KMS-11 (cell line): Measurements from ENCODE around the gene AGPAT1.
A peak's percentile ranks its signal among the peaks of the same experiment; 100 is the strongest.

Experiments
- H2AFZ ChIP-seq: fragments of 200-600 bp; sonication (generic); 2 replicates; pipeline ENCODE4 v1.6.1; 2016; ENCODE audit warnings: antibody characterized with exemption, mixed run types, low read depth
- H3K27ac ChIP-seq: fragments of 200-600 bp; sonication (generic); 2 replicates; pipeline ENCODE4 v1.6.1; 2016; ENCODE audit warnings: mild to moderate bottlenecking, mixed run types
- H3K27me3 ChIP-seq: fragments of 200-600 bp; sonication (generic); 2 replicates; pipeline ENCODE4 v1.6.1; 2017; ENCODE audit warnings: mild to moderate bottlenecking, low read depth, mixed run types, moderate library complexity; ENCODE audit not compliant: insufficient read depth
- H3K36me3 ChIP-seq: fragments of 200-600 bp; sonication (generic); 2 replicates; pipeline ENCODE4 v1.6.1; 2017; ENCODE audit warnings: mild to moderate bottlenecking, mixed run types; ENCODE audit not compliant: insufficient read depth
- H3K4me1 ChIP-seq: fragments of 200-600 bp; sonication (generic); 2 replicates; pipeline ENCODE4 v1.6.1; 2016; ENCODE audit warnings: mild to moderate bottlenecking, low read depth, mixed run types; ENCODE audit not compliant: poor library complexity, severe bottlenecking
- H3K4me2 ChIP-seq: fragments of 200-600 bp; sonication (generic); 2 replicates; pipeline ENCODE4 v1.7.0; 2016; ENCODE audit warnings: mild to moderate bottlenecking, mixed run types
- H3K4me3 ChIP-seq: fragments of 200-600 bp; sonication (generic); IDR thresholded peaks from 2 replicates; pipeline ENCODE4 v1.6.1; 2017; ENCODE audit warnings: low read depth, low read length, mixed read lengths; ENCODE audit not compliant: insufficient read depth
- H3K79me2 ChIP-seq: fragments of 200-600 bp; sonication (generic); 2 replicates; pipeline ENCODE4 v1.6.1; 2016; ENCODE audit warnings: low read depth, mixed run types; ENCODE audit not compliant: insufficient read depth
- H3K9ac ChIP-seq: fragments of 200-600 bp; sonication (generic); 2 replicates; pipeline ENCODE4 v1.6.1; 2016; ENCODE audit warnings: mild to moderate bottlenecking, mixed run types
- H4K20me1 ChIP-seq: fragments of 200-600 bp; sonication (generic); 2 replicates; pipeline ENCODE4 v1.6.1; 2016; ENCODE audit warnings: mild to moderate bottlenecking, mixed run types; ENCODE audit not compliant: insufficient read depth
- CTCF ChIP-seq: fragments of 200-600 bp; sonication (generic); conservative IDR thresholded peaks from 2 replicates; pipeline ENCODE4 v1.6.1; 2017; ENCODE audit warnings: low read depth, mild to moderate bottlenecking, antibody characterized with exemption, low read length, moderate library complexity, mixed read lengths

The AGPAT1 gene

DNA sequence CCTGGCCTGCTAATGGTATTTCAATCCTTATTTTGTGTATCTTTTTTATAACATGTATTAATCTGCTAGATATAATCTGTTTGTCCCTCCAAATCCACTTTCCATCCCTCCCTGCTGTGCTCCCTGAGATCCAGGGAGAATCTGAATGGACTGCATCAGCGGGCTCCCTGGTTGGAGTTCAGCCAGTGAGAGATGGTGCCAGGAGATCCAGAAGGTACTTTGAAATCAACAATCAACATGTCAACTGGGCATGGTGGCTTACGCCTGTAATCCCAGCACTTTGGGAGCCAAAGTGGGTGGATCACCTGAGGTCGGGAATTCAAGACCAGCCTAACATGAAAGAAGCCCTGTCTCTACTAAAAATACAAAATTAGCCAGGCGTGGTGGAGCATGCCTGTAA is 52.2 kb downstream of the AGPAT1 start:
- no peak overlapping the region for H3K27ac ChIP-seq
- no peak for TF ChIP-seq CTCF
- no peaks in the 10 kb centered on the region for H3K27me3 ChIP-seq
- H2AFZ ChIP-seq = no peak overlapping the region
- peaks cover 13% of the 10 kb centered on the region for H3K79me2 ChIP-seq
- peaks cover 14% of the 10 kb centered on the region for H3K4me1 ChIP-seq
- no peaks in the 10 kb centered on the region; the same call in 1 of the 2 replicates for H3K36me3 ChIP-seq
- H3K4me3 ChIP-seq = no peak overlapping the region
- no peak overlapping the region for H3K4me2 ChIP-seq
- no peak overlapping the region for H3K9ac ChIP-seq
- H4K20me1 ChIP-seq = no peaks in the 10 kb centered on the region

DNA sequence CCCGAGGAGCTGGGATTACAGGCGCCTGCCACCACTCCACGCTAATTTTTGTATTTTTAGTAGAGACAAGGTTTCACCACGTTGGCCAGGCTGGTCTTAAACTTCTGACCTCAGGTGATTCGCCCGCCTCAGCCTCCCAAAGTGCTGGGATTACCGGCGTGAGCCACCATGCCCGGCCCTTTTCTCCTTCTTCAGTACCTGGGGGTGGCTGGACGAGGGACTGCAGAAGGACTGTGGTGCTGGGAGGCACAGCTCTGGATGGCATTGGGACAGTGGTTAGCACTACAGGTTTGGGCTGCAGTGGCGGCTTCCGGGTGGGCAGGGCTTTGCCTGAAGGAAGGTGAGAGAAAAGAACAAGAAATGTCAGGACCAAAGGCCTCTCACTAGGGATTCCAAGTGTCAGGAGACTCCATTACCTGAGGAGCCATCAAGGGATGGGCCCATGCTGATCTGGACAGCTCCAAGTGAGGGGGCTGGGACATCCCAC is 55.3 kb downstream of the AGPAT1 start:
- Histone ChIP-seq H3K79me2 (no peaks in the 10 kb centered on the region), H3K4me3 (no peak overlapping the region), H2AFZ (no peak overlapping the region), H4K20me1 (no peaks in the 10 kb centered on the region), H3K9ac (no peak overlapping the region), H3K27me3 (no peaks in the 10 kb centered on the region), H3K27ac (no peak overlapping the region), H3K4me1 (no peaks in the 10 kb centered on the region), H3K36me3 (peaks cover 2% of the 10 kb centered on the region; the same call in 1 of the 2 replicates), H3K4me2 (no peak overlapping the region)
- TF ChIP-seq CTCF = no peak

- no peak overlapping the region for H3K27ac ChIP-seq
- peak; percentile 78 for TF ChIP-seq CTCF
- H3K4me1 ChIP-seq = no peaks in the 10 kb centered on the region
- H2AFZ ChIP-seq = no peak overlapping the region
- H4K20me1 ChIP-seq = no peaks in the 10 kb centered on the region
- no peak overlapping the region for H3K9ac ChIP-seq
- no peak overlapping the region for H3K4me2 ChIP-seq
- no peak overlapping the region for H3K4me3 ChIP-seq
- no peaks in the 10 kb centered on the region for H3K79me2 ChIP-seq
- no peaks in the 10 kb centered on the region for H3K27me3 ChIP-seq
- H3K36me3 ChIP-seq = 0 out of 2 replicates have a peak, but pooled peaks cover 2% of the 10 kb centered on the region
These were observed 56.9 kb downstream of the AGPAT1 start for GRCh38 chr6:32118782-32119628.
